22Rv1 (cell line): ENCODE results near the gene UNC79.

Source experiments
- ZFX ChIP-seq: fragments of 450-650 bp; IDR thresholded peaks from 2 replicates; pipeline ENCODE4 v1.6.1; 2017; ENCODE audit warnings: antibody characterized with exemption, borderline replicate concordance
- TF ChIP-seq, protein P1 (sequence below): fragments of 450-650 bp; IDR thresholded peaks from 2 replicates; pipeline ENCODE4 v1.5.1; 2017; ENCODE audit warnings: mild to moderate bottlenecking

DNA sequence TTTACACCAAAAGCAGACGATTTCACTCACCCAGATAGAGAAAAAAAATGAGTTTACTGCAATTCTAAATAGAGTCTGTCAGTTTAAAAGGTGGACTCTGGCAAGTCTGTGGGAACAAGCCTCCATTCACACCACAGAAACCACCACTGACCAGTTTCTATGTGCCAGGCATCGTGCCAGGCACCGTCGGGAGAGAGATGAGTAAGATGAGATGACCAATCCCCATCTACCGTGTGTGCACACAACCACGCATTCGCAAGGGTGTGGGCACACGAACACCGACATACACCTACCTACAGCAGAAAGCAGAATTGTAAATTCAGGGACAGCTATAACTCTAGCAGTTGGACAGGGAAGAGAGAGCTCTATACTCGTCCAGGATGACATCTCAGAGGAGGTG lies 299.3 kb downstream of the UNC79 start:
- TF ChIP-seq, protein P1, sequence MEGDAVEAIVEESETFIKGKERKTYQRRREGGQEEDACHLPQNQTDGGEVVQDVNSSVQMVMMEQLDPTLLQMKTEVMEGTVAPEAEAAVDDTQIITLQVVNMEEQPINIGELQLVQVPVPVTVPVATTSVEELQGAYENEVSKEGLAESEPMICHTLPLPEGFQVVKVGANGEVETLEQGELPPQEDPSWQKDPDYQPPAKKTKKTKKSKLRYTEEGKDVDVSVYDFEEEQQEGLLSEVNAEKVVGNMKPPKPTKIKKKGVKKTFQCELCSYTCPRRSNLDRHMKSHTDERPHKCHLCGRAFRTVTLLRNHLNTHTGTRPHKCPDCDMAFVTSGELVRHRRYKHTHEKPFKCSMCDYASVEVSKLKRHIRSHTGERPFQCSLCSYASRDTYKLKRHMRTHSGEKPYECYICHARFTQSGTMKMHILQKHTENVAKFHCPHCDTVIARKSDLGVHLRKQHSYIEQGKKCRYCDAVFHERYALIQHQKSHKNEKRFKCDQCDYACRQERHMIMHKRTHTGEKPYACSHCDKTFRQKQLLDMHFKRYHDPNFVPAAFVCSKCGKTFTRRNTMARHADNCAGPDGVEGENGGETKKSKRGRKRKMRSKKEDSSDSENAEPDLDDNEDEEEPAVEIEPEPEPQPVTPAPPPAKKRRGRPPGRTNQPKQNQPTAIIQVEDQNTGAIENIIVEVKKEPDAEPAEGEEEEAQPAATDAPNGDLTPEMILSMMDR = no peak
- TF ChIP-seq ZFX = no peak
